HUES64 (cell line): ENCODE measurements around the gene SUZ12.
"Not testable (repeated sequence)": the region's sequence is repeated elsewhere in the genome, so short reads cannot be mapped to it uniquely, and the experiment has no call there.

Experiments used
- H3K27ac ChIP-seq: 2 replicates; pipeline ENCODE4 v1.7.0; 2013; ENCODE audit warnings: low read depth, low read length, inconsistent platforms
- H3K27me3 ChIP-seq: 2 replicates; pipeline ENCODE4 v1.6.1; 2013; ENCODE audit warnings: mild to moderate bottlenecking, low read length; ENCODE audit not compliant: insufficient read depth
- H3K36me3 ChIP-seq: 2 replicates; pipeline ENCODE4 v1.6.1; 2013; ENCODE audit warnings: mild to moderate bottlenecking, low read length; ENCODE audit not compliant: insufficient read depth
- H3K4me1 ChIP-seq: 2 replicates; pipeline ENCODE4 v1.6.1; 2013; ENCODE audit warnings: mild to moderate bottlenecking, low read length, moderate library complexity; ENCODE audit not compliant: insufficient read depth
- H3K4me3 ChIP-seq: 2 replicates; pipeline ENCODE4 v1.5.1; 2013; ENCODE audit warnings: mild to moderate bottlenecking, low read length, moderate library complexity
- H3K9ac ChIP-seq: 2 replicates; pipeline ENCODE4 v1.6.1; 2013; ENCODE audit warnings: mild to moderate bottlenecking, low read depth, low read length
- H3K9me3 ChIP-seq: 2 replicates; pipeline ENCODE4 v1.6.1; 2013; ENCODE audit warnings: low read depth, low read length; ENCODE audit not compliant: insufficient read depth
- WGBS: fragments of 150-250, 120-280 bp; methylation state at CpG from one replicate; pipeline ENCODE4 v1.1.7; 2013; ENCODE audit warnings: missing lambda C conversion rate; 5-methylcytosine and 5-hydroxymethylcytosine counted together

Gene SUZ12

DNA sequence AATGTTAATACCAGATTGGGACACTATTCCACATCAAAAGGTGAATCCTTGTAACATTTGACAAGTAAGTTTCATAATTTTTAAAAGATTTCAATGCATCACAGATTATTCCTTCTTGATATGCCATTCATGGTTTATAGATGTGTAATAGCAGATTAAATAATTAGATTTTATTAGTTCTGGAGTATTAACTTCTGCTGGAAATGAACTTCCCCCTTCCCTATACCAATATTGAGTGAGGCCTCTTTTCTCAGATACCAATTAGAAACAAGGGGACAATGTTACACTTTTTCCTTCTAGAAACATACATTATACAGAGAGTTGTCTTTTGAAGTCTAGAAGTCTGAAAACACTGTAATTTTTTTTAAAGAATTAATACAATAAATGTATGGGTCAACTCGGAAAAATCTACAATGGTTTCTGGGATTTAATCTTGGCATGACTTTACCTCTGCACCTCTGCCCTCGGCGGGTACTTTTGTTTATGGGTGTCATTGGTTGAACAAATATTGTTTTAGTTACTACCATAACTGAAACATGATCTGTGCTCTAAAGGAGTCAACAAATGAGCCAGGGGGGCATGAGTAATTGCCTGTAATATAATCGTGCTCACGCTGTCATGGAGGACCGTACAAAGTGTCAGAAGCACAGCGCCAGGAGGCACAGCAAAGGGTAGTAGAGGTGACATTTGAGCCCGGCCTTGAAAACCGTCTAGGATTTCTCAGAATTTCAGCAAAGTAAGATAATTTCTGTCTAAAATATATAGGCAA, 78.6 kb downstream of the SUZ12 start:
- 90% methylated on average over 9 of the region's 9 CpGs for WGBS
- no peak overlapping the region for H3K4me3 ChIP-seq

DNA sequence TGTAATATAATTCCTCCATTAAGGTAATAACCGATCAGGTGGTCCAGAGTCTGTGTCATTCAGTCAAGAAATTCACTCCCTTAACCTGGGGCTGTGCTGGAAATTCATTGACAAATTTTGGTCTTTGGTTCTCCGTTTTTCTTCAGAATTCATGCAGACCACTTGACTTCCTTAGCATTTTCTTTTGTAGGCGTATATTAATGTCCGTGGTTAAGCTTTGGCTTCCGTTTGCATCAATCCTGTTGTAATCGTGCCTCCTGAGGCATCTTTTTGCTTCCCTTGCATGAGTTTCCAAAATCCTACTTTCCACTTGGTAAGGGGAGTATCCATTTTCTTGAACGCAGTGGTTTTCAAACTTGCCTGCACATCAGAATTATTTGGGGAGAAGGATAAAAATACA, 79.4 kb downstream of the SUZ12 start:
- 89% methylated on average over 7 of the region's 7 CpGs for WGBS
- Histone ChIP-seq H3K9me3 (no peaks in the 10 kb centered on the region), H3K36me3 (peaks cover 17% of the 10 kb centered on the region), H3K27me3 (no peaks in the 10 kb centered on the region), H3K4me1 (no peaks in the 10 kb centered on the region), H3K27ac (no peak overlapping the region), H3K4me3 (no peak overlapping the region), H3K9ac (no peak overlapping the region)

More for the DNA sequence above, 78.6 kb downstream of the SUZ12 start:
- H3K9me3 ChIP-seq = no peaks in the 10 kb centered on the region
- no peak overlapping the region for H3K9ac ChIP-seq
- H3K36me3 ChIP-seq = peaks cover 13% of the 10 kb centered on the region
- no peaks in the 10 kb centered on the region for H3K27me3 ChIP-seq
- H3K4me1 ChIP-seq = no peaks in the 10 kb centered on the region
- no peak overlapping the region for H3K27ac ChIP-seq

DNA sequence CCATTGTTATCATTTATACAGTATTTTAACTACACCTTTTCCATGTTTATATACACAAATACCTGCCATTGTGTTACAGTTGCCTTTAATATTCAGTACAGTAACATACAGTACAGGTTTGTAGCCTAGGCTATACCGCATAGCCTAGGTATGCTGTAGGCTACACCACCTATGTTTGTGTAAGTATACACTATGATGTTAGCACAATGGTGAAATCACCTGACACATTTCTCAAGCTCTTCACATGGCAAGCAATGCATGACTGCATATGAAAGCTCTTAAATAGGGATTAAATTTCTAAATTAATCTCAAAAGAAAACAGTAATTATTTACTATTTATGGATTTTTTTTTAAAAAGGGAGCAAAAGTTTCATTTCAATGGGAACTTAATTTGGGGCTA, 82.4 kb downstream of the SUZ12 start:
- 100% methylated on average over 1 of the region's 1 CpG for WGBS
- no peaks in the 10 kb centered on the region for H3K4me1 ChIP-seq
- no peak overlapping the region for H3K27ac ChIP-seq

GRCh38 chr17:32020943-32021614, 84.3 kb downstream of the SUZ12 start:
- H3K36me3 ChIP-seq = peaks cover 29% of the 10 kb centered on the region
- H3K27me3 ChIP-seq = no peaks in the 10 kb centered on the region
- no peak overlapping the region for H3K27ac ChIP-seq
- H3K9me3 ChIP-seq = no peaks in the 10 kb centered on the region
- no peak overlapping the region for H3K9ac ChIP-seq
- no peak overlapping the region for H3K4me3 ChIP-seq
- WGBS = 93% methylated on average over 16 of the region's 16 CpGs
- H3K4me1 ChIP-seq = no peaks in the 10 kb centered on the region

More for the DNA sequence above, 82.4 kb downstream of the SUZ12 start:
- H3K27me3 ChIP-seq = no peaks in the 10 kb centered on the region
- H3K36me3 ChIP-seq = peaks cover 29% of the 10 kb centered on the region
- H3K9ac ChIP-seq = no peak overlapping the region
- H3K9me3 ChIP-seq = no peaks in the 10 kb centered on the region
- H3K4me3 ChIP-seq = no peak overlapping the region

DNA sequence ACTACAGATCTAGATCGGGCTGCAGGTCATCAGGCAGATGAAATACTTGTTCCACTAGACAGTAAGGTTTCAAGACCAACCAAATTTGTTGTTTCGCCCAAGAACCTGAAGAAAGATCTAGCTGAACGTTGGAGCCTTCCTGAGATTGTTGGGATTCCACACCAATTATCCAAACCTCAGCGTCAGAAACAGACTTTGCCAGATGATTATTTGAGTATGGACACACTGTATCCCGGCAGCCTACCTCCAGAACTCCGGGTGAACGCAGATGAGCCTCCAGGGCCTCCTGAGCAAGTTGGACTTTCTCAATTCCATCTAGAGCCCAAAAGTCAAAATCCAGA, 84.8 kb downstream of the SUZ12 start:
- no peak overlapping the region for H3K27ac ChIP-seq
- no peak overlapping the region for H3K9ac ChIP-seq
- H3K4me1 ChIP-seq = no peaks in the 10 kb centered on the region
- 96% methylated on average over 7 of the region's 7 CpGs for WGBS
- H3K9me3 ChIP-seq = no peaks in the 10 kb centered on the region
- no peaks in the 10 kb centered on the region for H3K27me3 ChIP-seq
- no peak overlapping the region for H3K4me3 ChIP-seq
- H3K36me3 ChIP-seq = peaks cover 29% of the 10 kb centered on the region

GRCh38 chr17:32022554-32022953, 85.7 kb downstream of the SUZ12 start:
- not testable (repeated sequence) for H3K4me3 ChIP-seq

GRCh38 chr17:32027271-32027670, 90.5 kb downstream of the SUZ12 start:
- H3K27me3 ChIP-seq, H3K9me3 ChIP-seq, H3K36me3 ChIP-seq, H3K4me3 ChIP-seq, H3K9ac ChIP-seq, H3K27ac ChIP-seq, H3K4me1 ChIP-seq: not testable (repeated sequence)
- WGBS = 80% methylated on average over 3 of the region's 4 CpGs

More at GRCh38 chr17:32022554-32022953, 85.7 kb downstream of the SUZ12 start:
- peaks cover 29% of the 10 kb centered on the region for H3K36me3 ChIP-seq
- WGBS = 96% methylated on average over 4 of the region's 5 CpGs
- not testable (repeated sequence) for H3K9ac ChIP-seq, H3K9me3 ChIP-seq, H3K27me3 ChIP-seq, H3K27ac ChIP-seq, H3K4me1 ChIP-seq

GRCh38 chr17:32033223-32033622, 96.4 kb downstream of the SUZ12 start:
- peaks cover 40% of the 10 kb centered on the region for H3K36me3 ChIP-seq
- H3K4me1 ChIP-seq = no peaks in the 10 kb centered on the region
- no peak overlapping the region for H3K4me3 ChIP-seq
- no peak overlapping the region for H3K27ac ChIP-seq
- H3K9me3 ChIP-seq = no peaks in the 10 kb centered on the region
- no peaks in the 10 kb centered on the region for H3K27me3 ChIP-seq
- WGBS = 96% methylated on average over 2 of the region's 2 CpGs
- no peak overlapping the region for H3K9ac ChIP-seq

- H3K36me3 ChIP-seq = peaks cover 43% of the 10 kb centered on the region
- not testable (repeated sequence) for H3K4me3 ChIP-seq, H3K27ac ChIP-seq, H3K9ac ChIP-seq, H3K4me1 ChIP-seq, H3K9me3 ChIP-seq, H3K27me3 ChIP-seq
- 100% methylated on average over 1 of the region's 1 CpG for WGBS
Observed at GRCh38 chr17:32033812-32034211, 97.0 kb downstream of the SUZ12 start.

DNA sequence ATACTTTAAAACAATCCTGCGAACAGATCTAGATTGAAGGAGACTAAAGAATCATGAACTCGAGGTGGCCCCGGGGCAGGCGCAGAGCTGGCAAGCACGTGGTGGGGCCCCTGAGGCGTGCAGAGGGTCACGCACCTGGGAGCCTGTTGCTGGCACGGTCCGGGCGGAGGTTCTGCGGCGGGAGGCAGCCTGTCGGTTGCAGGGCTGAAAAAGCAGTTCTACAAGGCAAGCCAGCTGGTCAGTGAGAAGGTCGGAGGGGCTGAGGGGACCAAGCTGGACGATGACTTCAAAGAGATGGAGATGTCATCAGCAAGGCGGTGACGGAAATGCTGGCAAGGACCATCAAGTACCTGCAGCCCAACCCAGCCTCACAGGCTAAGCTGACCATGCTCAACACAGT, 103.4 kb downstream of the SUZ12 start:
- H3K9ac ChIP-seq, H3K27ac ChIP-seq, H3K9me3 ChIP-seq, H3K4me1 ChIP-seq, H3K4me3 ChIP-seq, H3K27me3 ChIP-seq: not testable (repeated sequence)
- WGBS = 93% methylated on average over 17 of the region's 17 CpGs
- H3K36me3 ChIP-seq = peaks cover 41% of the 10 kb centered on the region

GRCh38 chr17:32041306-32041875, 104.6 kb downstream of the SUZ12 start:
- not testable (repeated sequence) for H3K27me3 ChIP-seq, H3K4me3 ChIP-seq, H3K4me1 ChIP-seq, H3K9me3 ChIP-seq, H3K27ac ChIP-seq, H3K9ac ChIP-seq
- WGBS = 97% methylated on average over 19 of the region's 19 CpGs
- peaks cover 30% of the 10 kb centered on the region for H3K36me3 ChIP-seq
